Measurements from ENCODE around the gene LY6G6D.

The LY6G6D gene

GRCh38 chr6:31767096-31767645 lies 52.0 kb downstream of the LY6G6D start:
- DNase-seq: no peak
